PFSK-1 (cell line): ENCODE measurements around the gene METTL8.

ENCODE experiments used
- FOXP2 ChIP-seq: optimal IDR thresholded peaks from 2 replicates; pipeline ENCODE3; 2011; ENCODE audit warnings: borderline replicate concordance, control low read depth, inconsistent platforms; ENCODE audit not compliant: insufficient read depth; ENCODE audit errors: extremely low read length, extremely low read depth
- POLR2AphosphoS5 ChIP-seq: IDR thresholded peaks from 2 replicates; pipeline ENCODE4 v1.6.1; 2012; ENCODE audit warnings: low read depth, mild to moderate bottlenecking, control low read depth, low read length, moderate library complexity
- REST ChIP-seq, 2 experiments: IDR thresholded peaks; 2 replicates each; pipeline versions ENCODE4 v1.6.1 to v1.8.0; 2011 to 2012; ENCODE audit warnings: low read depth in 2 of 2, low read length in 2 of 2, control low read depth in 1 of 2, inconsistent platforms in 1 of 2, mild to moderate bottlenecking in 1 of 2, moderate library complexity in 1 of 2; ENCODE audit not compliant: insufficient read depth in 1 of 2
- SIN3A ChIP-seq: IDR thresholded peaks from 2 replicates; pipeline ENCODE4 v1.6.1; 2012; ENCODE audit warnings: mild to moderate bottlenecking, low read length, moderate library complexity, borderline replicate concordance; ENCODE audit not compliant: insufficient read depth
- TAF1 ChIP-seq: IDR thresholded peaks from 2 replicates; pipeline ENCODE4 v1.6.1; 2012; ENCODE audit warnings: low read length, control low read depth, borderline replicate concordance; ENCODE audit not compliant: insufficient read depth

METTL8 gene

DNA sequence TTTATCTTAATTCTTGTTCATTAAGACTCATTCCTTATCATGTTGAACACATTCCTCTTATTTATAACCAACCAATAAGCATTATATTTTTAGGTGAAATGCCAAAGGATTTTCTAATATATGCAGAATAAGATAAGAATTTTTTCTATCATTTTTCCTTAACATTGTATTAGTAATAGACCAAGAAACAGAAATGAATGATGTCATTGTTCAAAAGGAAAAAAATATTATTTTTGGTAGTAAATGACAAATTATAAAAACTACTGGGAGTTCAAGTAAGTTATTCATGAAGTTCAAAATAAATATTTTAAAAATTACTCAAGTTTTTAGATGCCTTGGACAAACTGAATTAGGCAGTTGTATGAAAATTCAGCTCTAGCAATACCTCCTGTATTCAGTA lies 25.7 kb upstream of the METTL8 start:
- TF ChIP-seq REST (IDR thresholded peaks at IDR 0.05; ENCODE audit: insufficient read depth in 1 of 2, low read depth in 2 of 2, low read length in 2 of 2) (no peak), SIN3A (no peak), POLR2AphosphoS5 (no peak), TAF1 (no peak), FOXP2 (no peak)

DNA sequence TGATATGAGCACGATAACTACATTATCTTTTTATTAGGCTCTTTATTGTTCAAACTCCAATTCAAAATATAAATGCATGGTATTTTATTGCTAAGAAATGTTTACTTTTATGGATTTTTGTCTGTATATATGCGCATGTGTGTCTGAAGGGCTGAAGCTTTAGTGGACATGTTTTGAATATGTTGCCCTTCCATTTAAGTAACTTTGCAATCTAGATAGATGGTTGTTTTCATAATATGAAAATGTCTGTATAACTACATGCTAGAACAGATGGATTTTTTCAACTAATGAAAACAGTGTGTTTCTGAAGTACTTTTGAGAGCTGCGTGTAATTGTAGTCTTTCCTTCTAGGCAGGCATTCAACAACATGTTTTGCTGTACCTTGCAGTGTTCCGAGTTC lies 19.0 kb upstream of the METTL8 start:
- TF ChIP-seq FOXP2 (no peak), POLR2AphosphoS5 (no peak), REST (IDR thresholded peaks at IDR 0.05; ENCODE audit: insufficient read depth in 1 of 2, low read depth in 2 of 2, low read length in 2 of 2) (no peak), SIN3A (no peak), TAF1 (no peak)

GRCh38 chr2:171451074-171451473 lies 17.3 kb upstream of the METTL8 start:
- TF ChIP-seq SIN3A (no peak), REST (IDR thresholded peaks at IDR 0.05; ENCODE audit: insufficient read depth in 1 of 2, low read depth in 2 of 2, low read length in 2 of 2) (no peak), FOXP2 (no peak), POLR2AphosphoS5 (no peak), TAF1 (no peak)

GRCh38 chr2:171447675-171448074 lies 13.9 kb upstream of the METTL8 start:
- TF ChIP-seq SIN3A (no peak), TAF1 (no peak), FOXP2 (no peak), REST (IDR thresholded peaks at IDR 0.05; ENCODE audit: insufficient read depth in 1 of 2, low read depth in 2 of 2, low read length in 2 of 2) (no peak), POLR2AphosphoS5 (no peak)

DNA sequence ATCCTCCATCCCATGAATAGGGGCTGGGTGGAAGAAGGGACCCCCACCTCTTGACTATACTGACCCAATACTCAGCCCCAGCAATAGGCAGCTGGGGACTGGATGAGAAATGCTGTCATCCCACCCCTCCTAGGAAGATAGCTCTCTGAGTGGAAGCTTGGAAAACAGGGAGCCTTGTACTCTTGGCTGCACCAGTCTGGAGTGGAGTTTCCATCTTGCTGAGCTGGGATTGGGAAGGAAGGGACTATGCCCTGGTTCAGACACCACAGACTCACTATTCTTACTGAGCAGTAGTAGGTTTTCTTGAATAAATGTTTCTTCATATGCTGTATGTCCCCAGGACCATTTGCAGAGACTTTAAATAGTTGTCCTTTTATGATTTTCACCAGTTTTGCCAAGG lies 7.7 kb upstream of the METTL8 start:
- TF ChIP-seq POLR2AphosphoS5 (no peak), FOXP2 (no peak), REST (IDR thresholded peaks at IDR 0.05; ENCODE audit: insufficient read depth in 1 of 2, low read depth in 2 of 2, low read length in 2 of 2) (no peak), SIN3A (no peak), TAF1 (no peak)
